SHP77 treated with DMSO at 0.1 percent for 48 hours (cell line): ENCODE measurements around the gene SAP25.
"Not testable (repeated sequence)": the region's sequence is repeated elsewhere in the genome, so short reads cannot be mapped to it uniquely, and the experiment has no call there.

ENCODE experiments used
- DNase-seq: peaks from one replicate; lab custom pipeline; 2025; lab: John Stamatoyannopoulos, UW

SAP25 gene

DNA sequence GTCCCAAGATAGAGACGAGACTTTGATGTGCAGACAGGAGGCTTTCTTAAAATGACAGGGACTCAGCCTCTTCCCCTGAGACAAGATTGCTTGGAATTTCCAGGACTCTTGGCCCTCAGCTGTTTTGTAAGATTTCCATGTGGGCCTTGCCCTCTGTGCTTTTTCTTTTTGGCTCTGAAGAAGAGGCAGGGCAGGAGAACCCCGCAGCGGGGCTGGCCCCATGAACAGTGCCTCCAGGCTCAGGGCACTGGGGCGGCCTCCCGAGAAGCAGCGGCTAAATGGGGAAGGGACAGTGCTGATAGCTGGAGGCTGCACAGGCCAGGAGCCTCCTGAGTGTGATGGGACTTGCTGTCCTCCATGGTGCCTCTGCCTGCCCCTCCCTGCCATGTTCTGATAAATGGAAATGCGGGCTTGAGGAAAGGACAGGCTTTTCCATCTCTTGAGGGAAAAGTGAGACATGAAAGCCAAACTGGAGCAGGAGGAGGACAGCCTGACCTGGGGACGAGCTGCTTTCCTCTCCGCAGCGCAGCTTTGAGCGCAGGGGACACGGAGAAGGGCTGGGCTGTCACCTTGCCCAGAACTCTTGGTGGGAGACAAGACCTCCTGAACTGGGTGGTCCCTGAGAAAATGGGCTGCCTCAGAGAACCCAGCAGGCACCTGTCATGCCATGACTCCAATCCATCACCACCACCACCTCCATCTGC, 12.1 kb downstream of the SAP25 start:
- DNase-seq = no peak

DNA sequence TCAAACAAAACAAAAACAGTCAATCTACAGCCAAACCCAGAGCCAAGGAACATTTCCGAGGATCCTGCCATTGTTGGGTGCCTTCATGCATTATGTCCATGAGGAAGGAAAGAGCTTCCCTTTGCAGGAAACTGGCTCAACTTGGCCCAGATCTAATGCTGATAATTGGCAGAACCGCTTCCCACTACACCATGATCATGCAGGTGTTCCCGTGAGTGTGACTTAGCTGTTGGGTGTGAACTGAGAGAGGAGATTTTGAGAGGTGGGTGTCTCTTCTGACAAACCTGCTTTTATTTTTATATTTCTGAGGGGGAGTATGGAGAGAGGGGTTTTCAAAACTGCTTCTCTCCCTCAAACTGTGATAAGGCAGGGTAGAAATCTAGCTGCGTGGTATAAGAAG, 14.6 kb downstream of the SAP25 start:
- DNase-seq = no peak

DNA sequence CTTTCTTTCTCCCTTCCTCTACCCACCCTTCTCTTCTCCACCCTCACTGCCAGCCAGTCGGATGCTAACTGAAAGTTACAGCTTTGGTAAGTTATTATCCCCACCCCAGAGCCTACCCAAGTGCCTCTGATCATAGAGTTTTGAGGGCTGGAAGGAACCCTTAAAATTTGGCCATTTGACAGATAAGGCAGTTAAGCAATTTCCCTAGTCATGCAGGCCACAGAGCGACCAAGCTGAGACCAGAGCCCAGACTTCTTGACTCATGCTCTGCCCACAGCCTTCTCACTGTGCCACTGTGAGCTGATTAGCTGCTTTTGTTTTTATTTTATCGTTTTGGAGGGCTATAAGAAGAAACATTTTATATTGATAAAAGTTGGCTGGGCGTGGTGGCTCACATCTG, 17.2 kb downstream of the SAP25 start:
- no peak for DNase-seq

DNA sequence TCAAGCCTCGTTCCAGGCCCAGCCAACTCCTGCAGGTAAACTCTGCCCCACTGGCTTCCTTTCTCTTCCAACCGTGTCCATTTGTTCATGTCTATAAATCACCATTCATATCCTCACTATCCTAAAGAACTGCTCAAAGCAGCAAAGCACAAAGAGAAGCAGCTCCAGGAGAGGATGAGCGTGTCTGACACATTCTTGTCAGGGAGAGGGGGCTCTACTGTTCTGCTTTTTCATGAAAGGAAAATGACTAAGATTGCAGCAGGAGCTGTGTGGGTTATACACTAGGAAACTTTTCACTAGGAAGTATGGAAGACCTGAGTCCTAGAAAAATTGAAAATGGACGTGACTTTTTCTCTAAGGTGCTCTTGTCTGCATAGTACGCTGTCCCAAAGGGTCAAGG, 18.0 kb downstream of the SAP25 start:
- no peak for DNase-seq

DNA sequence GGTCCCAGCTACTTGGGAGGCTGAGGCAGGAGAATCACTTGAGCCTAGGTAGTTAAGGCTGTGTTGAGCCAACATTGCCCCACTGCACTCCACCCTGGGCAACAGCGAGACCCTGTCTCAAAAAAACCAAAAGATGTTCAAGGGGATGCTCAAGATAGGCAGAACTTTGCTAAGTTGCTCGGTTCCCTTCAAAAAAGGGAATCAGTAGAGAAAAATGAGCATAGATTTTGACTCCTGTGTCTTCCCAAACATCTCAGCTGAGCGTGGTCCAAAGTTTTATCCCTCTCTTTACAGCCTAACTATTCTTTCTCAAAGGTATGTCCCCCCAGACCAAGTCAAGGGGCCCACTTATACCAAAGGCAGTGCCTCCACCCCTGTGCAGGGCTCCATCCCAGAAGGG, 20.7 kb downstream of the SAP25 start:
- no peak for DNase-seq

DNA sequence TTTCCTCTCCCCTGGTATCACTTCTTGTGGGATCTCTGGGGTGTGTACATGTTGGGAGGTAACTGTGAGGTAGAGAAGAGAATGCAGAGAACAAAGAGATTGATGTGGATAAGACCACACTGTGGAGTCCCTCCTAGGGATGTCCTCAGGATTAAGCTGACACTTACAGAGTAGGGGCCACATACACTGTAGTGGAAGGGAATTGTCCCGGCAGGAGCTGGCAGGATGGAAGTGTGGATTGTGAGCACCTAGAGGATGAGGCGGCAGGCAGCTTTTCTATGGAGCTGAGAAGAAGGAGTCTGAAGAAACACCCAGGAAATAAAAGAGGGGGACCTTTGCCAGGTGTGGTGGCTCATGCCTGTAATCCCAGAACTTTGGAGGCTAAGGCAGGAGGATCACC, 21.2 kb downstream of the SAP25 start:
- DNase-seq = no peak

DNA sequence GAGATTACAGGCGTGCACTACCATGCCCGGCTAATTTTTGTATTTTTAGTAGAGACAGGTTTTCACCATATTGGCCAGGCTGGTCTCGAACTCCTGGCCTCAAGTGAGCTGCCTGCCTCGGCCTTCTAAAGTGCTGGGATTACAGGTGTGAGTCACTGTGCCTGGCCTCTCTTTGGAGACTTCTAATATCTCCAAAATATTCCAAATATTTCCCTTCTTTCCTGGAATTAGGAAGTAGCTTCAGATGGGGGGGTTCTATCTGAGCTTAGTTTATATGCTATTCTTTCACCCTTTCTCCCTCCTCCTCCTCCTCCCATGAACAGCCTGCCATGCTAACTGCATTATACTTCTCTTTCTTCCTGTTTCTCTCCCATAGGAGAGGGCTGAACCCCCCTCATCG, 25.3 kb downstream of the SAP25 start:
- not testable (repeated sequence) for DNase-seq

DNA sequence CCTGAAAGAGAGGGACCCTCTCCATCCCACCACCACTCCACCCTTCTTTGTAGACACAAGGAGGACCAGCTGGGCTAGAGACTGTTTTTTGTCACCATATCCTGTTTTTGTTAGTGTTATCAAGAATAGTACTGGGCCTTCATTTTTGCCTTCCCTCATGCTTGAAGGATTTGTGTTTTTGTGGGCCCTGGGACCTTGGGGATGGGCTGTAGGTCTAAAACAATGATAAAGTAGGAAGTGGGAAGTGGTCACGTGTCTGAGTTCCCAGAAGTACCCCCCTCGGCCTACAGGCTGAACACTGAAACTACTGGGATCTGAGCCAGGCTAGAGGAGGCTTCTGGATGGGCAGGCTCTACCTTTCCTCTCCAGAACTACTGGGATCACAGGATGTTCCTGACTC, 25.8 kb downstream of the SAP25 start:
- no peak for DNase-seq

DNA sequence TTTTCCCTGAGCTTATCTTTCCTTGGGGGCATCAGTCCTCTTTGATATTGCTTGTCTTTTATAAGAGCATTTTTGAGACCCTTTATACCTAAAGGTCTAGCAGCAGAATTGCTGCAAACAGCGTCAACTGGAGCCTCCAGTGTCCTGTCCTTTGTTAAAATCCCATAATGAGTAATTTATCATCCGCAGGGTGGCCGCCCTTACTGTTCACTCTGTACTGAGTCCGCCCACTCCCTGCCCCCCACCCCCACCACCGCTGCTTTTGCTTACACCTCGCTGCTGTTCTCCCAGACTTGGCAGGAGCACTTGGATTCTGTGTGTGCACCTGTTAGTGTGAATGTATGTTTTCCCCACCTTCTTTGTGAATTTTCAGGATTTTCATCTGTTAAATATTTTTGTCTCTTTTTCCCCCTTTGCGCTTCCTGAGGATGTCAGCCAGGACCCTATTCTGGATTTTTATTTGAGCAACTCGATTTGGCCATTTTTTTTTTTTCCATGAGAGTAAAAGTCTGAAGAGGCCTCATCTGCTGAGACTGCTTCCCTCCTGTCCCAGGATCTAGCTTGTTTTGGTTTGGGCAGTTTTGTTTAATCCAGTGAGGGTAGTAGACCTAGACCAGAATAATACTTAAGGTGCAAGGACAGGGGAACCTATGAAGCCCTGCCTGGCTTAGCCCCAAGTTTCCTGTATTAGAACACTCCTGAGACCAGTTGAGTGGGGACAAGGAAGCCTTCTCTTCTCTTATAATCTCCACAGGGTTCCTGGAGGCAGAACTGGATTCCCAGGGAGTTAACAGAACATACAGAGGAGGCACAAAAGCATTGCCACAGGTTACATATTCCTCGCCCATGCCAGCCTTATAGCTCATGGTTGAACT, 26.5 kb downstream of the SAP25 start:
- no peak for DNase-seq

DNA sequence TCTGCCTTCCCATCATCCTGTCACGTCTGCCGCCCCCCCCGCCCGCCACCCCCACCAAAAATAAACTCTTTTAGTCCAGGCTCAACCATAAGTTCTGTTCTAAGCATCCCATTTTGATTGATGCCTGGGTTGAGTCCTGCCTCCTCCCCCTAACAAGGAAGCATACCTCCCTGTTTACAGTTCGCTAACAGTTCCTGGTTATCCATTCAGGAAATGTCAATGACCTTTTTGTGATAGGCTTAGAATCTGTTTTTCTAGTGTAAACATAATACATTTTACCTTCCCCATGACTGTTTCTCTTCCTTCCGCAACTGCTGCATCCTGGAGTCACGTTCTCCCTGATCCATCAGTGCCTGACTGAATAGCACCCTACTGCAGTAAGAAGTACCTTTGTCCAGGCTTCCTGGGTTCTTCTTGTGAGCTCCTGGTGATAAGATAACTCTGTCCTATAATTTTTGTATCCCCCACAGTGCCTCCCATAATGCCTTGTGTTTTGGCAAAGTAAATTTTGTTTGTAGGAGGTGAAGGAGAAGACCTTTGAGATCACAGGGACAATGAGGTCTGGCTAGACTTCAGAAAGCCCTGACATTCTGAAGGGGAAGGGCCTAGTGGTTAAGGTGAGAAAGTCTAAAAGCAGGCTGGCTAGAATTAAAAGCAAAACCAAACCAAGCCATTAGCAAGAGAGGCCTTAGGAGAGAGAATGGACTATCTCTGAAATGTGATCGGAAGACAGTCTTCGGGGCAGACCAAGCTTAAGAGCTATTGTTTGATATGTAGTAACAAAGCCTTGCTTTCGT, 27.4 kb downstream of the SAP25 start:
- DNase-seq = no peak

DNA sequence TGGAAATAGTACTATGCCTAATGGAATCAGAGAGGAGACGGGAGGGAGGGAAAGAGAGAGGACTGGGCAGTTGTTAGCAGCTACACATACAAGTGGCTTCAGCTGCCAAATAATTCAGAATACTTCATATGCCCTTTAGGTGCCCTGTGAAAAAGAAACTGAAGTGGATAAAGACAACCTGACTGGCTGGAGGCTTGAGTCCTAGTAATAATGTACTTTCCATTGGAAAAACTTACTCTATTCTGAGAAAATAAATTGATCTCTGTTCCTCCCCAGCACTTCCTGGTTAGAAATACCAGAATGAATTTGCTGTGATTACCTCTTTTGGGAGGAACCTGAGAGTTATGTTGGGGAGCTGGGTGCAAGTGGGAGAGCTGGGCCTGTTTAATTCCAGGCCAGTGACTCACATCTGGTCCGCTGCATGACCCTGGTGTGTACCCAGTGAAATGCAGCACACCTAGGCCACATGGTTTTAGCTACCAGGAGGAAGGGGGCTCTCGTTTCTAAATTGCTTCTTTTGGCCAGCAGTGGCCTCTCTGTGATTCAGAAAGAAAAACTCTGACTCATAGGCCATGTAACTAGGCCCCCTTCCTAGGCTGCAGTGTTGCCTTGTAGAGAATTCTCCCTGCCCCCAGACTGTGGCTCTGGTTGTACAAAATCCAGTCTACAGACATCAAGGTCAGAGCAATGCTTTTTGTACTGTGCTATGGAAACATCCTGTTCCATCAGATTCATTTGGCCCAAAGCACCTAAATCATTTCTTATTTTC, 28.2 kb downstream of the SAP25 start:
- DNase-seq = no peak

DNA sequence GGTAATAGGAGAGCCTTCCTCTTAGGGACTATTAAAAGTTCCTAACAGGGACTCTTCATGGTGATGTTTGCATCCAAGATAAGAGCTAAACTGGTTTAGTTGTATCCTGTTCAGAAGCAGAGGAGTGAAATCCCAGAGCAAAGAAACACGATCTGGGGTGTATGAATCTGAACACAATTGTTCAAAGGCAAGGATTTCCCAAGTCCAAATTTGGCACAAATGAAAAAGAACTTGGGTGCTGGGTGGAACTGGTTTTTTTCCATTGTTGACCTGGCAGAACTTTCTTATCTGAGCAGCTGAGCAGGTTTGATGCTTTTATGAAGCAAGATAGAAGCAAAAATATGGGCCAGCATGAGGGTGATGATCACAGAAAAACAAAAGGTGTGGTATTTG, 28.7 kb downstream of the SAP25 start:
- DNase-seq = no peak

DNA sequence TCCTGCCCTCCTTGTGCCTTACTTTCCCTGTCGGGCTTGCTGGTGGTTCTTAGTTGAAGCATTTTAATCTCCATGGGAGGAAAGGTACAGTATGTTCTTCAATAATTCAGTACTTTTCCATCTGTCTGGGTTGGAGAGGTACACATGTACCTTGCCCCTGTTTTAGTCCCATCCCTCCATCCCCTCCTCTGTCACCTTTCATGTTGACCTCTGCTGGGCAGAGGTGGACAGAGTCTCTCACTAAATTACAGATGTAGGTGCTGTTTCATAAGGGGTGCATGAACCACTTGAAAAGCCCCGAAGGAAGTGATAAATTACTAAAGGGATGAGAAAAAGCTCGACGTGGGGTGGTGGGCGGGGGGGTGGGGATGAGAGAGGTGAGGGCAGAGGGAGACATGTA, 29.3 kb downstream of the SAP25 start:
- no peak for DNase-seq

DNA sequence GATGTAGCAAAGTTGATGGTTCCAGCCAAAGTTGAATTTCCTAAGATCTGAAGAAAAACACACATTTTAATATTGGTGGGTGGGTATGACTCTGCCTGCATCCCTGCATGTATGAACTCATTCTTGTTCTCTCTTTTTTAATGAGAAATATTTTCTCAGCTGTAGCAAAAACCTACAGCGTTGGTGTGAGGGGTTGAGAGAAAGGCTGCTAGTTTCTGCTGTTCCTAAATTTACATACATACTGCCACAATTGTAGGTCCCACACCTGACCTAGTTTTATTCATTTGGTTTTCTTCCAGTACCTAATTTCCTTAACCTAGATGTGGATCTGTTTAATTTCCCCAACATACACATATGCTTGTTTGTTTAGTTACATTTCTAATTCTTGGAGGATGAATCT, 30.1 kb downstream of the SAP25 start:
- DNase-seq = no peak

DNA sequence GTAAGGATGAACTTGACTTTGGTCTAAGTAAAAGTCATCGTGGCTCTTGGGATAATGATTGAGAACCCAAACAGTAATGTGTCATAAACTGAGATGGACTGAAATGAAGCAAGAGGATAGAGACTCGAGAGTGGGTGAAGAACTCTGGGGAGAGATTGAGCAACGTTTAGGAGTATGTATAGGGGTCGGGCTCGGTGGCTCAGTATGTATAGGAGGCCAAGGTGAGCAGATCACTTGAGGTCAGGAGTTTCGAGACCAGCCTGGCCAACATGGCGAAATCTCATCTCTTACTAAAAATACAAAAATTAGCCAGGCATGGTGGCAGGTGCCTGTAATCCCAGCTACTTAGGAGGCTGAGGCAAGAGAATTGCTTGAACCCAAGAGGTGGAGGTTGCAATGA, 32.4 kb downstream of the SAP25 start:
- not testable (repeated sequence) for DNase-seq

DNA sequence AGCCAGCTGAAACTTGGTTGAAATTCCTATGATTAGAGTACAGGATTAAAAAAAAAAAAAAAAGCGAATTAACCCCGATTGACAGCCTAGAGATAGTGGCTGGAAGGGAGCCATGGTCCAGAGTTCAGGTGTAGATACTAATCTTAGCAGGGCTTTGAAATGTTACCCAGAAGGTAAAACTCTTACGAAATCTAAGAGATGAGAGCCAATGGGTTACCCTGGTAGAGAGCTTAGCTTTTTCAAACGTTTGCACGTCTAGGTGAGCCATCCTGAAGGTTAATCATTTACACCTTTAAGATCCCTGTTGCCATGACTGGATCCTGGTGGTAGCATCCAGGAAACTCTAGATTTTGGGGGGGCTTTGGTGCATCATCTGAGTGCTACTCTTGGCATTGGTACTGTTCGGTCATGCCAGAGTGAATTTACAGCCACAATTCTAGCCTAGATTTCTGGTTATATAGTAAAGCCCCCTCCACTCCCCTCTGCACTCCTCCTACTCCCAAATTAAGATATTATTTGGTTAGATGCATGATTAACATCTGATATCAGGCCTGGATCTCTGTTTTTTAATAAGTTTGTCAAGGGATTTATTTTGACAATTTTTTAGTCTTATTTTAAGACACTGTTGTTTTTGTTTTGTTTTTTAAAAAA, 33.5 kb downstream of the SAP25 start:
- DNase-seq = no peak

DNA sequence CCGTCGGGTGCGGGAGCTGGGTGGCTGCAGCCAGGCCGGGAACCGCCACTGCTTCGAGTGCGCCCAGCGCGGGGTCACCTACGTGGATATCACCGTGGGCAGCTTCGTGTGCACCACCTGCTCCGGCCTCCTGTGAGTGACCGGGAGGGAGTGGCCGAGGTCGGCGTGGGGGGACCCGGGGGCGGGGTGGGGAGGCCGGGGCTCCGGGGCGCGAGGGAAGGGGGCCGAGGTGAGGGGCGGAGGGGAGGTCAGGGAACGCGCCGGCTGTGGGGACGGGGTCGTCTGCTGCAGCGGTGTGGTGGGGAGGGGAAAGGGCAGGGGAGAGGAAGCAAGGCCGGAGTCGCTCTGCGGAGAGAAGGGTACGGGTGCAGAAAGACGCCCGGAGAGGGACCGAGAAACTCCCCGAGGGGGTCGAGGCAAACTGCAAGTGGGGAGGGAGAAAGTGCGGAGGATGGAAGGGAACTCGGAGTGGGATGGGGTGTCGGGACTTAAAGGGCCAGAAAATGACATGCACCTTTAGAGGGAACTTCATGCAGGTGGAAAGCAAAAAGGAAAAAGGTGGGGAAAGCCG, 34.2 kb downstream of the SAP25 start:
- no peak for DNase-seq

DNA sequence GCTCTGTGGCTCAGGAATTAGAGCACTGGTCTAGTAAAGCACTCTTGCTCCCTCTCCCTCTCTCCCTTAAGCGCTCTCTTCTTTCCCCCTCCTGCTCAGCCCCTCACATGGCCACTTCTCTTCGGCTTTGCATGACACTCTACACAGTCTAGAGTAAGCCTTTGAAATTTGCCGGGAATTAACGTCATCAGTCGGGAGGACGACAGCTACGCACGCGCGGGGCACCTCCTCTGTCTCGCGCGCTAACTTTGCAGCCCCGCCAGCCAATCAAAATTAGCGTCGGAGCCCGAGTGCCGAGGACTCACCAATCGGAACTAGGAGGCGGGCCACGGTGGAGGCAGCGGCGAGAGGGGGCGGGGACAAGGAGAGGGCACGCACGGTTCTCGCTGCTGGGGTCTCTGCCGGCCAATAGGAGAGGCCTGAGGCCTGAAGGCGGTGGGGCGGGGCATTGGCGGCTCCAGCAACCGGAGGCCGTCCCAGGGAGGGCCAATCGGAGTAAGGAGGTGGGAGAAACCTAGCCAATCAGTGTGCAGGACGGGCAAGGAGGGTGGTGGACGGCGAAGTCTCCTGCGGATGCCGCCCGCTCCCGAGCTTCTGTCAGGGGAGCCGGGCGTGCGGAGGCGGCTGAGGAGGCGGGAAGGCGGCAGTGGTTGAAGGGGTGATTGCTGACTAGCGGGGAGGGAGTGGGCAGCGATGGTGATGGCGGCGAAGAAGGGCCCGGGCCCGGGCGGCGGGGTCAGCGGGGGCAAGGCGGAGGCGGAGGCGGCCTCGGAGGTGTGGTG, 34.9 kb downstream of the SAP25 start, which contains the start of gene AGFG2:
Gene AGFG2, plus strand, starts transcription at position 550 of the 782 bp plus-strand sequence. Its CDS starts 144 bp downstream, at position 694.
- peak; percentile 97 for DNase-seq

DNA sequence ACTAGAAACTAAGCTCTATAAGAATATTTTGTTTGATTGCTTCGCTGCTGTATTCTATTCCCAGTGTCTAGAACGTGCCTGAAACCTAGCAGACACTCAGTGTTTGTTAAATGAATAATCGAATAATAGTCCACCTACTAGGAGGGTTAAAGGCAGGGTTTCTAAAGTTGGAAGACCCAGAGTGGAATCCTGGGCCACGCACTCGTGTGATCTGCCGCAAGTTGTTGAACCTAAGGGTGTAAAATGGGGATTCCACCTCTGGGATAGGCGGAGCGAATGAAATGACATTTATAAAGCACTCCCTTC, 35.4 kb downstream of the SAP25 start:
- no peak for DNase-seq

DNA sequence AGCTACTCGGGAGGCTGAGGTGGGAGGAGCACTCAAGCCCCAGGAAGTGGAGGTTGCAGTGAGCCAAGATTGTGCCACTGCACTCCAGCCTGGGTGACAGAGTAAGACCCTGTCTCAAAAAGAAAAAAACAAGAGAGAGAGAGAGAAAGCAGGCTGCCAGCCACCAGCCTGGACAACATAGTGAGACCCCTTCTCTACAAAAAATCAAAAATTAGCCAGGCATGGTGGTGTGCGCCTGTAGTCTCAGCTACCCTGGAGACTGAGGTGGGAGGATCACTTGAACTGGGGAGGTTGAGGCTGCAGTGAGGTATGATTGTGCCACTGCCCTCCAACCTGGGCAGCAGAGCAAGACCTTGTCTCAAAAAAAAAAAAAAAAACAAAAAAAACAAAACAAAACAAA, 37.0 kb downstream of the SAP25 start:
- not testable (repeated sequence) for DNase-seq
